ENCODE data around the gene GPR142.

GPR142 gene, protein sequence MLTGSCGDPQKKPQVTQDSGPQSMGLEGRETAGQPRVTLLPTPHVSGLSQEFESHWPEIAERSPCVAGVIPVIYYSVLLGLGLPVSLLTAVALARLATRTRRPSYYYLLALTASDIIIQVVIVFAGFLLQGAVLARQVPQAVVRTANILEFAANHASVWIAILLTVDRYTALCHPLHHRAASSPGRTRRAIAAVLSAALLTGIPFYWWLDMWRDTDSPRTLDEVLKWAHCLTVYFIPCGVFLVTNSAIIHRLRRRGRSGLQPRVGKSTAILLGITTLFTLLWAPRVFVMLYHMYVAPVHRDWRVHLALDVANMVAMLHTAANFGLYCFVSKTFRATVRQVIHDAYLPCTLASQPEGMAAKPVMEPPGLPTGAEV

DNA sequence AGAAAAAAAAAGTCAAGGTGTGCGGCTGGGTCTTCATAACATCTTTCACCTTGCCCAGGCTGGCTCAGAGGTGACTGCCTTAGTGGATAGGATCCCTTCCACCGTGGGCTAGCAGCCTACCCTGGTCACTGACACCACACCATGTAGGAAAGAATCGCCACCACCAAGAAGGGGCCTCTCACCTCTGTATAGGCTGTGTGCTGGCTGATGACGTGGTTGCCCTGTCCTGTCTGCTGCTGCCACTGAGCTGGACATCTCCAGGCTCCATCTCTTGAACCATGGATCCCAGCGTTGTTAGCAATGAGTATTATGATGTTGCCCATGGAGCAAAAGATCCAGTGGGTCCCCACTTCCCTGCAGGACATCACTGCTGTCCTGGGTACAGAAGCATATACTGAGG lies at the start of gene GPR142:
GPR142 (plus strand) TSS at position 301 of the 400 bp plus-strand sequence. CDS start 2,035 bp downstream, outside the sequence.
- no peak within 1 kb of the TSS for H3K27ac ChIP-seq (ENCODE audit: low read depth, low read length)
- H3K9ac ChIP-seq (ENCODE audit: low read depth in 1 of 2, low read length in 2 of 2) = no peak within 1 kb of the TSS
- peaks cover 2 to 4% of the 10 kb centered on the region in 2 donors for H3K27me3 ChIP-seq (ENCODE audit: control insufficient read depth in 1 of 2, insufficient read depth in 2 of 2, low read length in 2 of 2)
- H3K4me3 ChIP-seq (ENCODE audit: low read depth in 1 of 2, low read length in 2 of 2) = no peak within 1 kb of the TSS
- no peaks in the 10 kb centered on the region for H3K9me3 ChIP-seq (ENCODE audit: control insufficient read depth in 1 of 2, low read length in 2 of 2)
- H3K4me1 ChIP-seq (ENCODE audit: control insufficient read depth in 1 of 2, insufficient read depth in 2 of 2, low read length in 2 of 2) = peaks cover 7 to 8% of the 10 kb centered on the region in 2 donors
- no peaks in the 10 kb centered on the region for H3K36me3 ChIP-seq (ENCODE audit: control insufficient read depth in 1 of 2, insufficient read depth in 2 of 2, low read length in 2 of 2)

DNA sequence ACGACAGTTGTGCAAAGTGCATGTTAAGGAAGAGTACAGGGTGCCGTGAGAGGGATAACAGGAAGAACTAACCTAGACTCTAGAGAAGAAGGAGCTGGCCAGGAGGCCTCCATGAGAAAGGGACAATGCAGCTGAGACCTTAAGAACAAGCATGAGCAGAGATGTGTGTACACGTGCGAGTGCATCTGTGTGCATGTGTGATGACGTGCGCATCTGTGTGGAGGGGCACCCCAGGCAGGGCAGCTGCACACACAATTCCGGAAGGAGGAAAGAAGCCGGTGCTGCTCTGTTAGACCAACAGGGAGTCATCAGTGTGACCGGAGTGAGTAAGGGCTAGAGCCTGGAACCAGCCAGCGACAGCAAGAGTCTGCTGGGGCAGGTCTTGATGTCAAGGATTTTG lies 48.9 kb upstream of the GPR142 start:
- Histone ChIP-seq H3K36me3 (ENCODE audit: control insufficient read depth in 1 of 2, insufficient read depth in 2 of 2, low read length in 2 of 2) (no peaks in the 10 kb centered on the region), H3K27ac (ENCODE audit: low read depth, low read length) (no peak overlapping the region), H3K4me3 (ENCODE audit: low read depth in 1 of 2, low read length in 2 of 2) (no peak overlapping the region), H3K27me3 (ENCODE audit: control insufficient read depth in 1 of 2, insufficient read depth in 2 of 2, low read length in 2 of 2) (no peaks in the 10 kb centered on the region), H3K4me1 (ENCODE audit: control insufficient read depth in 1 of 2, insufficient read depth in 2 of 2, low read length in 2 of 2) (no peaks in the 10 kb centered on the region), H3K9ac (ENCODE audit: low read depth in 1 of 2, low read length in 2 of 2) (no peak overlapping the region), H3K9me3 (ENCODE audit: control insufficient read depth in 1 of 2, low read length in 2 of 2) (no peaks in the 10 kb centered on the region)

DNA sequence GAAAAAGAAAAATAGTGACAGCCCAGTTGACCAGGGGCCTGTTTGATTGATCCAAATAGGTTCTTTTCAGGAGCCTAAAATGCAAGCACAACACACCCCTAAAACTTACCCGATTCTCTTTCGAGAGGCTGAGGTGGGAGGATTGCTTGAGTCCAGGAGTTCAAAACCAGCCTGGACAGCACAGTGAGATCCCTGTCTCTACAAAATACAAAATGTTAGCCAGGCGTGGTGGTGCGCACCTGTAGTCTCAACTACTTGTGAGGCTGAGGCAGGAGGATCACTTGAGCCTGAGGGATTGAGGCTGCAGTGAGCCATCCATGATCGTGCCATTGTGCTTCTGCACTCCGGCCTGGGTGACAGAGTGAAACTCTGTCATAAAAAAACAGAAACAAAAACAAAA lies 42.8 kb upstream of the GPR142 start:
- Histone ChIP-seq H3K4me3 (ENCODE audit: low read depth in 1 of 2, low read length in 2 of 2) (no peak overlapping the region), H3K27ac (ENCODE audit: low read depth, low read length) (no peak overlapping the region), H3K4me1 (ENCODE audit: control insufficient read depth in 1 of 2, insufficient read depth in 2 of 2, low read length in 2 of 2) (peaks cover 8 to 22% of the 10 kb centered on the region in 2 donors), H3K9me3 (ENCODE audit: control insufficient read depth in 1 of 2, low read length in 2 of 2) (no peaks in the 10 kb centered on the region), H3K27me3 (ENCODE audit: control insufficient read depth in 1 of 2, insufficient read depth in 2 of 2, low read length in 2 of 2) (peaks cover 7 to 26% of the 10 kb centered on the region in 2 donors), H3K36me3 (ENCODE audit: control insufficient read depth in 1 of 2, insufficient read depth in 2 of 2, low read length in 2 of 2) (no peaks in the 10 kb centered on the region), H3K9ac (ENCODE audit: low read depth in 1 of 2, low read length in 2 of 2) (no peak overlapping the region)

DNA sequence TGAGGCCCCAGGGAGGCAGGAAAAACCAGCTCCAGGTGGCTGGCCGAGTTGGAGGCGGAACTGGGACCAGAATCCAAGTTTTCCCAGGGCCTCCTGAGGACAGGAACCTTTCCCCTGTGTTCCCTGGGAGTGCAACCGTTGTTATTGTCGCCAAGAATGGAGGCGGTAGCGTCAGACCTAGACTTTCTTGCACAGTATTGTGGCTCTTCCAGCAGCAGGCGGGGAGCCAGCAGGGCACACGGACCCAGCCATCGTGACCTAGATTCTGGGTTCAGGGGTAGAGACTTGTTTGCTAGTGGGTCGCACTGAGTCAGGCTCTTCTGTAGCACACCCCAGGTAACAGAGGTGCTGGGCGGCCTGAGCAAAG lies 41.9 kb upstream of the GPR142 start:
- no peaks in the 10 kb centered on the region for H3K9me3 ChIP-seq (ENCODE audit: control insufficient read depth in 1 of 2, low read length in 2 of 2)
- H3K27me3 ChIP-seq (ENCODE audit: control insufficient read depth in 1 of 2, insufficient read depth in 2 of 2, low read length in 2 of 2) = peaks cover 7 to 26% of the 10 kb centered on the region in 2 donors
- H3K36me3 ChIP-seq (ENCODE audit: control insufficient read depth in 1 of 2, insufficient read depth in 2 of 2, low read length in 2 of 2) = no peaks in the 10 kb centered on the region
- peaks cover 8 to 24% of the 10 kb centered on the region in 2 donors for H3K4me1 ChIP-seq (ENCODE audit: control insufficient read depth in 1 of 2, insufficient read depth in 2 of 2, low read length in 2 of 2)
- peak overlapping the region in 1 of 2 donors; percentile 66 for H3K4me3 ChIP-seq (ENCODE audit: low read depth in 1 of 2, low read length in 2 of 2)
- H3K27ac ChIP-seq (ENCODE audit: low read depth, low read length) = no peak overlapping the region
- no peak overlapping the region for H3K9ac ChIP-seq (ENCODE audit: low read depth in 1 of 2, low read length in 2 of 2)

DNA sequence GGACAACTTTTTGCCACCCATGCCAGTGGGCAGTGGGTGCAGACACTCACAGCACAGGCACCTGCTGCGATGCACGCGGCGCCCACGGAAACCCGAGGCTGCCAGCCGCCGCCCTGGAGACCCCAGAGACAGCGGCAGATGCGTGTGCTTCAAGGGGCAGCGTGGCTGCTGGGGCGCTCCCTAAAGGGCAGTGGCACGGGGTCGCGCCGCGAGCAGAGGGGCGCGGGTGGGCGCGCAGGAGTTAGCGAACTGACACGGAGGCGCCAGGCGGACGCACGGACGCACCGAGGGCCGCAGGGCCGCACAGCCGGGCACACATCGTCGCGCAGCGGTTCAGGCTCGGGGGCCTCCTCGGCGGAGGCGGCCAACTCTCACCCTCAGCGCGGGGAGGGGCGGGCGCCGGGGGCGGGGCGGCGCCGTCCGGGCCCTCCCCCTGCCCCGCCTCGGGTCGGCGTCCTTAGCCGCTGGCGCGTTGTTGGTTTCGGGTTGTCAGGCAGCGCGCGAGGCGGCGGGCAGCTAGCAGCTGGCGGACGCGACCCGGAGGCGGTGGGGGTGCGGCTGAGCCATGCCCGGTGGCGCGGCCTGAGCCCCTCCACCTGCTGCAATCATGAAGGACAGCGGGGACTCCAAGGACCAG lies 41.4 kb upstream of the GPR142 start, which contains the start of gene KIF19:
KIF19 (plus strand) TSS at position 484 of the 637 bp plus-strand sequence; CDS start at position 608, 124 bp downstream.
- Histone ChIP-seq H3K9ac (ENCODE audit: low read depth in 1 of 2, low read length in 2 of 2) (peak within 1 kb of the TSS in 1 of 2 donors; percentile 43), H3K4me1 (ENCODE audit: control insufficient read depth in 1 of 2, insufficient read depth in 2 of 2, low read length in 2 of 2) (peaks cover 8 to 24% of the 10 kb centered on the region in 2 donors), H3K4me3 (ENCODE audit: low read depth in 1 of 2, low read length in 2 of 2) (peak within 1 kb of the TSS; percentile 62 to 66), H3K9me3 (ENCODE audit: control insufficient read depth in 1 of 2, low read length in 2 of 2) (no peaks in the 10 kb centered on the region), H3K36me3 (ENCODE audit: control insufficient read depth in 1 of 2, insufficient read depth in 2 of 2, low read length in 2 of 2) (no peaks in the 10 kb centered on the region), H3K27me3 (ENCODE audit: control insufficient read depth in 1 of 2, insufficient read depth in 2 of 2, low read length in 2 of 2) (peaks cover 7 to 26% of the 10 kb centered on the region in 2 donors), H3K27ac (ENCODE audit: low read depth, low read length) (no peak within 1 kb of the TSS)

DNA sequence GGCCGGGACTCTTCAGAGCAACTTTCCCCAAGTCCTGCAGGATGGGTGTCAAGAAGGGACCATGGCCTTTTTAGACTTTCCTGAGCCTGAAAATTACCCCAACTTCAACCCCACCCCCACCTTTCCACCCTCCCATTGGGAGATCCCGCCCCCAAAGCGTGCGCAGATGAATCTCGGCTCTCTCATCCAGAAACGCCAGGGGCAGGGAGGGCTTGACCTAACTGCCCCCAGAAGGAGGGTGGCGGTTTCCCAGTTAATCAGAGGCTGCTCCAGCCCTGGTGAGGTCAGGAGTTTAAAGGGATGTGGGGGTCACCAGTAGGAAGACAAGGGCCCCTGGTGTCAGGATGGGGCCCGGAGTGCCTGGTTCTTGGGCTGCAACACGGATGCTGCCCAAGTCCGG lies 40.8 kb upstream of the GPR142 start:
- Histone ChIP-seq H3K36me3 (ENCODE audit: control insufficient read depth in 1 of 2, insufficient read depth in 2 of 2, low read length in 2 of 2) (no peaks in the 10 kb centered on the region), H3K9ac (ENCODE audit: low read depth in 1 of 2, low read length in 2 of 2) (peak overlapping the region in 1 of 2 donors; percentile 38), H3K4me3 (ENCODE audit: low read depth in 1 of 2, low read length in 2 of 2) (peak overlapping the region; percentile 62 to 66), H3K27me3 (ENCODE audit: control insufficient read depth in 1 of 2, insufficient read depth in 2 of 2, low read length in 2 of 2) (peaks cover 7 to 26% of the 10 kb centered on the region in 2 donors), H3K9me3 (ENCODE audit: control insufficient read depth in 1 of 2, low read length in 2 of 2) (no peaks in the 10 kb centered on the region), H3K27ac (ENCODE audit: low read depth, low read length) (no peak overlapping the region), H3K4me1 (ENCODE audit: control insufficient read depth in 1 of 2, insufficient read depth in 2 of 2, low read length in 2 of 2) (peaks cover 8 to 24% of the 10 kb centered on the region in 2 donors)

DNA sequence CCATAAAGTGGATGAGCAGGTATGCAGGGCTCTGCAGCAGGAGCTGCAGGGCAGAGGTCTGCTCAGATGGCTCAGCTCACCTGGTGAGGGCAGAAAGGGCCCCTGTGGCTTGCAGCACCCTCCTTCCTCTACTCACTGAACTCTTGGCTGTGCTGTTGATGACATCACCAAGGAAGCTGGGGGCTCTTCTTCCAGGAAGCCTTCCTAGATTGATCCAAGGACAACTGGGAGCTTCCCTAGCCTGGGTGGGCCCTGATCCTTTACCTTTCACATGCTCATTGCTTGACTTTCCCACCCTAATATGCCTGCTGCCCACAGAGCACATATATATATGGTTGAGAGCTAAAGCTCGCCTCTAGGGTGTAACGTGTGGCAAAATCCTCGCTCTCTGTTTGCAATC lies 38.8 kb upstream of the GPR142 start:
- Histone ChIP-seq H3K9ac (ENCODE audit: low read depth in 1 of 2, low read length in 2 of 2) (no peak overlapping the region), H3K9me3 (ENCODE audit: control insufficient read depth in 1 of 2, low read length in 2 of 2) (no peaks in the 10 kb centered on the region), H3K4me1 (ENCODE audit: control insufficient read depth in 1 of 2, insufficient read depth in 2 of 2, low read length in 2 of 2) (peaks cover 13 to 33% of the 10 kb centered on the region in 2 donors), H3K4me3 (ENCODE audit: low read depth in 1 of 2, low read length in 2 of 2) (no peak overlapping the region), H3K27me3 (ENCODE audit: control insufficient read depth in 1 of 2, insufficient read depth in 2 of 2, low read length in 2 of 2) (peaks cover 7 to 26% of the 10 kb centered on the region in 2 donors), H3K27ac (ENCODE audit: low read depth, low read length) (no peak overlapping the region), H3K36me3 (ENCODE audit: control insufficient read depth in 1 of 2, insufficient read depth in 2 of 2, low read length in 2 of 2) (no peaks in the 10 kb centered on the region)

DNA sequence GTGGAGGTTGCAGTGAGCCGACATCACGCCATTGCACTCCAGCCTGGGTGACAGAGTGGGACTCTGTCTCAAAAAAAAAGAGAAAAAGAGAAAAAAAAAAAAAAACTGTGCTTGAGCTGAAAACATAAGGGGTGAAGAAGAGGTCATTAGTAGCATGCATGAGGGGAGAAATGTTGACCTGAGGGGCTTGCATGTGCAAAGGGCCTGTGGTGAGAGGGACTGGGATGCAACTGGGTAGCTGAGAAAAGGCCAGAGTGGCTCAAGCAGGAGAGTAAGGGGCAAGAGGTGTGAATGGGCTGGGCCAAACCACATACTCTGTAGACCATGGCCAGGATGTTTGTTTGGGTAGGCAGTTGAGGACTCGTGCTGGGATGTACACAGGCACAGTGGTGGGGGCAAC lies 37.9 kb upstream of the GPR142 start:
- H3K4me1 ChIP-seq (ENCODE audit: control insufficient read depth in 1 of 2, insufficient read depth in 2 of 2, low read length in 2 of 2) = peaks cover 13 to 33% of the 10 kb centered on the region in 2 donors
- H3K36me3 ChIP-seq (ENCODE audit: control insufficient read depth in 1 of 2, insufficient read depth in 2 of 2, low read length in 2 of 2) = no peaks in the 10 kb centered on the region
- no peak overlapping the region for H3K4me3 ChIP-seq (ENCODE audit: low read depth in 1 of 2, low read length in 2 of 2)
- no peak overlapping the region for H3K27ac ChIP-seq (ENCODE audit: low read depth, low read length)
- H3K9ac ChIP-seq (ENCODE audit: low read depth in 1 of 2, low read length in 2 of 2) = no peak overlapping the region
- peaks cover 7 to 25% of the 10 kb centered on the region in 2 donors for H3K27me3 ChIP-seq (ENCODE audit: control insufficient read depth in 1 of 2, insufficient read depth in 2 of 2, low read length in 2 of 2)
- H3K9me3 ChIP-seq (ENCODE audit: control insufficient read depth in 1 of 2, low read length in 2 of 2) = no peaks in the 10 kb centered on the region

DNA sequence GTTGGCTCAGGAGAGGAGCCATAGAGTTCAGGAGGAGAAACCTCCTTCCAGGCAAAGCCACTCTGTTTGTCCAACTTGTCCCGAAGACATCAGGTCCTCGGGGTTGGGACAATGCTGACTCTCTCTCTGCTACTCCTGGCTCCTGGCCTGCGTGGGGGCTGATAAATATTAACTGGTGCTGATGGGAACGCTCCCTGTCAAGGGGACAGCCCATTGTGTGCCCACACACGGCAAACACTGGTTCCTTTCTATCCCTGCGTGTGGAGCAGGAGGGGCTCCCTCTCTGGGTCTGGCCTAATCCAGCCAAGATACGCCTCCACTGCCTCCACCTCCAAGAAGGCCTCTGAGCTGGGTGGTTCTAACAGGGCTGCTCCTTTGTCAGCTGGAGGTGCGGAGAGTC lies 36.9 kb upstream of the GPR142 start:
- H3K4me3 ChIP-seq (ENCODE audit: low read depth in 1 of 2, low read length in 2 of 2) = no peak overlapping the region
- peaks cover 13 to 27% of the 10 kb centered on the region in 2 donors for H3K4me1 ChIP-seq (ENCODE audit: control insufficient read depth in 1 of 2, insufficient read depth in 2 of 2, low read length in 2 of 2)
- H3K36me3 ChIP-seq (ENCODE audit: control insufficient read depth in 1 of 2, insufficient read depth in 2 of 2, low read length in 2 of 2) = no peaks in the 10 kb centered on the region
- peaks cover 3 to 15% of the 10 kb centered on the region in 2 donors for H3K27me3 ChIP-seq (ENCODE audit: control insufficient read depth in 1 of 2, insufficient read depth in 2 of 2, low read length in 2 of 2)
- H3K9me3 ChIP-seq (ENCODE audit: control insufficient read depth in 1 of 2, low read length in 2 of 2) = no peaks in the 10 kb centered on the region
- no peak overlapping the region for H3K9ac ChIP-seq (ENCODE audit: low read depth in 1 of 2, low read length in 2 of 2)
- no peak overlapping the region for H3K27ac ChIP-seq (ENCODE audit: low read depth, low read length)

DNA sequence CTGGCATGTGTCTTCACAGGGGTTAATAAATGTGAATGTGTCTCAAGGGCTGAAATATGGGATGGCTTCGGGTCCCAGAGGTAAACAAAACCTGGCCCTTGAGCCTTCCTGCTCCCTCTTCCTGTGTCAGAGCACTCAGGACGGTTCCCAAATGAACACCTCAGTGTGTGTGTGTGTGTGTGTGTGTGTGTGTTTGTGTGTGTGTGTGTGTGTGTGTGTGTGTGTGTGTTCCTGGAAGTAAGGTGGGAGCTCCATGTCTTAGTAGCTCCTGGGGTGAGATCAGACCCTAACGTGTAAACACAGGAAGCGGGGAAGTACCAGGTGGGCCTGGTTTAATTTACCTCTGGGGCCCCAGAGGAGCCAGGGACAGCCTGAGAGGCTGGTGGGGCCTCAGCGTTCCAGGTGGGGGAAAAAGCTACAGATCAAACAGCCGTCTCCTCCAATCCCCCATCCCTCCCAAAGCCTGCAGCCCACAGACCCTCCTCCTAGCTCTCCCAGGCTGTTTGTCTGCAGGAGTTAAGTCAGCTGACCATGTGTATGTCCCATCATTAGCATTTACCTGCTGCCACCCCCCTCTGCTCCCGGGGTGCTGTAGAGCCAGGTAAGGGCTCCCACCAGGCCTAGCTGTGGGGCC lies 35.2 kb upstream of the GPR142 start:
- H3K27ac ChIP-seq (ENCODE audit: low read depth, low read length) = no peak overlapping the region
- peaks cover 3 to 8% of the 10 kb centered on the region in 2 donors for H3K27me3 ChIP-seq (ENCODE audit: control insufficient read depth in 1 of 2, insufficient read depth in 2 of 2, low read length in 2 of 2)
- no peaks in the 10 kb centered on the region for H3K36me3 ChIP-seq (ENCODE audit: control insufficient read depth in 1 of 2, insufficient read depth in 2 of 2, low read length in 2 of 2)
- H3K9me3 ChIP-seq (ENCODE audit: control insufficient read depth in 1 of 2, low read length in 2 of 2) = no peaks in the 10 kb centered on the region
- H3K9ac ChIP-seq (ENCODE audit: low read depth in 1 of 2, low read length in 2 of 2) = no peak overlapping the region
- no peak overlapping the region for H3K4me3 ChIP-seq (ENCODE audit: low read depth in 1 of 2, low read length in 2 of 2)
- H3K4me1 ChIP-seq (ENCODE audit: control insufficient read depth in 1 of 2, insufficient read depth in 2 of 2, low read length in 2 of 2) = peaks cover 7 to 14% of the 10 kb centered on the region in 2 donors

All from duodenal mucosa (tissue), 2 donors.